GM18867 (cell line): ENCODE results near the gene DCUN1D1.

Source experiments
- ATAC-seq: cut with Tn5 transposase; IDR thresholded peaks from one replicate; pipeline ENCODE4 v1.9.1; 2021; ENCODE audit warnings: mild to moderate bottlenecking, moderate library complexity; ENCODE audit not compliant: unreplicated experiment

The DCUN1D1 gene

DNA sequence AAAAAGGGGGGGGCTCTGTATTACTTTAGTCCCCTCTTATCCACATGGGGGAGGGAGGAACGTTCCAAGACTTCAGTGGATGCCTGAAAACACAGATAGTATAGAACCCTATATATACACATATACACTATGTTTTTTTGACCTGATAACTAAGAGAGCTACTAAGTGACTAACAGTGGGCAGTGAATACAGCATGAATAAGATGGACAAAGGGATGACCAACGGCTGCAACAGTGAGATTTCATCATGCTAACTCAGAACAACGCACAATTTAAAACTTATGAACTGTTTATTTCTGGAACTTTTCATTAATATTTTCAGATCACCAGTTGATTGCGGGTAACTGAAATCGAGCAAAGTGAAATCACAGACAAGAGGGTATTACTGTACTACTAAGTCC lies 7.3 kb downstream of the DCUN1D1 start:
- ATAC-seq: no peak

DNA sequence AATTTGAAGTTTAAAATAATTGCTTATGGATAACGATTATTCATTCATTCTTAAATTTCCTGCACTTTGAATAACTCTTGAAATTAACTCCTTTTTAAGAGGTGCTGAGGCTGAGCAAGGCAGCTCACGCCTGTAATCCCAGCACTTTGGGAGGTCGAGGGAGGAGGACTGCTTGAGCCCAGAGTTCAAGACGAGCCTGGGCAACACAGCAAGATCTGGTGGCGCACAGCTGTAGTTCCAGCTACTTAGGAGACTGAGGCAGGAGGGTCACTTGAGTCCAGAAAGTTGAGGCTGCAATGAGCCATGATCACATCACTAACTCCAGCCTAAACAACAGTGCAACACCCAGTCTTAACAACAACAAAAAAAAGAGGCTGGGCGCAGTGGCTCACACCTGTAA lies 8.0 kb downstream of the DCUN1D1 start:
- no peak for ATAC-seq

DNA sequence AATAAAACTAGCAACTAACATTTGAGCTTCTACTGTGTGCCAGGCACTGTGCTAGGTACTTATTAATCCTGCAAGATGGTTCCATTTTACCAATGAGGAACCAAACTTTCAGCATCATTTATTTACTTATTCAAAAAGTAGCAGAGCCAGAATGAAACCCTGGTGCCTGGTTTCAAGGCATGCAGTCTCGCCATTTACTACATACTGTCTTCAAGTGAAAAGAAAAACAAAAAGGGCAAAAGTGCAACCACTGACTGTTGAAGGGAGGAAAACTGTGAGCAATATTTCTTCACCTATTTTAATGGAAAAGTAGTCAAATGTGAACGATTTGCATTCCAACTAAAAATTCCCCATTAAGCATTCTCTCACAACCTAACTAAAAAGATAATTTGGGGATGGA lies 8.7 kb downstream of the DCUN1D1 start:
- peak; percentile 44 for ATAC-seq

DNA sequence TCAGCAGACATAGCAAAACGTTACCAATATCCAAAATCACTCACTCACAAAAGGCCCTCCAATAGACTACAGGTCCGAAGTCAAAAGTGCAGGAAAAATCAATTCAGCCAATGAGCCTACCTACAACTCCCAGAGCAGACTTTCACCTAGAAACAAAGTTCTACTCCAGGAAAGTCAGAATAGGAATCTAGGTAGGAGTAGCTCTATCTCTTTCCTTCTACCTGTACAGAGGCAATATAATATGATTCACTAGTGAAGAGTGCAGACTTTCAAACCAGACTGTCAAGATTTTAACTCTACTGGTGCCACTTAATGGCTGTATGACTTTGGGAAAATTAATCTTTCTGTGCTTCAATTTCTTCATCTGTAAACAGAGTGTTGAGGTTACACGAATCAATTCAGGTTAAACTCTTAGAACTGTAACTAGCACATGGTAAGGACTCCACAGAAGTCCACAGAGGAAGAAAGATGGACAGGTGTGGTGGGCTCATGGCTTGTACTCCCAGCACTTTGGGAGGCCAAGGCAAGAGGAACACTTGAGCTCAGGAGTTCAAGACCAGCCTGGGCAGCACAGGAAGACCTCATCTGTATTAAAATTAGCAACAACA lies 9.4 kb downstream of the DCUN1D1 start:
- ATAC-seq: no peak

DNA sequence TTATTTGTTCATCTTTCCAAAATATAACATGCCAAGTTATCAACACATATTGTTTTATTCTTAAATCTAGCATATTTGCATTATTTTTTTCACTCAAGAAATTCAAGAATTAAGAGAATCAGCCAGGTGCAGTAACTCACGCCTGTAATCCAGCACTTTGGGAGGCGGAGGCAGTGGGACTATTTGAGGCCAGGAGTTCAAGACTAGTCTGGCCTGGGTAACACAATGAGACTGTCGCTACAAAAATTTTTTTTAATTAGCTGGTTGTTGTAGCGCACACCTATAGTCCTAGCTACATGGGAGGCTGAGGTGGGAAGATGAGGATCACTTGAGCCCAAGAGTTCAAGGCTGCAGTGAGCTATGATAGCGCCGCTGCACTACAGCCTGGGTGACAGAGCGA lies 10.5 kb downstream of the DCUN1D1 start:
- no peak for ATAC-seq

DNA sequence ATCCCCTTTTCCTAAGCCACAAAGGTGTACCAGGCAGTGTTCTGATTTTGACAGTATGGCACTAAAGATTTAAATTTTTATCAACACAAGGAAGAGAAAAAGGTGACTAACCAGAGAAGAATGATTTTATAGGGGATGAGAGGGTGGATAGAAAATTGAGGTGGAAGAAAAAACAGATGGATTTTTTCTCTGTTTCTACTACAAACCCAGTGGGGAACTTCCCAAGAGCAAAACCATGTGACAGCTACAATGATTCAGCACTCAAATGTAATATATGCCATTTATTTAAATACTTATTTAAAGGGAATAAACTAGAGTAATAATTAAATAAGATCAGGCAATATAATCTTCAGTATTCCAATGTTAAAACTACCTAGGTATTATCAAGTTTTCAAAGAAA lies 11.1 kb downstream of the DCUN1D1 start:
- no peak for ATAC-seq

DNA sequence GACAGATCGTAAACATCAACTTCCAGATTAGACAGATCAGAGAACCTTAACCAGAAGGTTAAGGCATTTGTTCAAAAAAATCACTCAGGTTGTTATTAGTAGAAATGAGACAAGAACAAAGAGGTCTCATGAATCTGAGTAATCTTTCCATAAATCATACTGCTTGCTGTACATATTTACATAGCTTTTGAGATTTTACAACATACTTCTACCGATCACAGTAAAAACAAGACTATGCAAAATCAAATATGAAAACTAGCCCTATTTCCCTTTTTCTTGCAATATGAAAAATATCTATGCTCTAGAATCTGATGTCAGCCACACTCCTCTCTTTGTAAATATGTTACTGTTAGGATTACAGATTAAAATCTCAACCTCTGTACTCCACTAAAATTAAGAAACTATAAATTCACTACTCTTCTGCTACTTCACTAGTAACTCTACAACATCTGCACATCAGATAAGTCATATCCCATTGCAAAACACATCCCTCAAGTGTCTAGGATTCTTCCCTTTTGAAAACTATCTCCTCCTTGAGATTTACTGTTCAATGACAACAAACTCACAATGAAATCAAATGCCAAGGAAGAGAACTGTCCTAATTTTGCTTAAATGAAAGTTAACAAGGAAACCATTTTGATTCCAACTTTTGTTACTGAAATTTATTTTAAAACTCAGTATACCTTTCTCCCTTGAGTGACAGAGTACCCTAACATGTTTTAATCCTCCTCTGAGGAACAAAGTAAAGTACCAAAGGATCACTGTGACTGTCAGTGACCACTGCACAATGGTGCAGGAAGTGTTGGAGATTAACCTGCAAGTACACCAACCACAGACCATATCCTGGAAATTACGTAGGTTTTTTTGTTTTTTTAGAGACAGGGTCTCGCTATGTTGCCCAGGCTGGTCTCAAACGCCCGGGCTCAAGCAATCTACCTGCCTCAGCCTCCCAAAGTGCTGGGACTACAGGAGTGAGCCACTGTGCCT lies 12.8 kb downstream of the DCUN1D1 start:
- peak; percentile 63 for ATAC-seq

DNA sequence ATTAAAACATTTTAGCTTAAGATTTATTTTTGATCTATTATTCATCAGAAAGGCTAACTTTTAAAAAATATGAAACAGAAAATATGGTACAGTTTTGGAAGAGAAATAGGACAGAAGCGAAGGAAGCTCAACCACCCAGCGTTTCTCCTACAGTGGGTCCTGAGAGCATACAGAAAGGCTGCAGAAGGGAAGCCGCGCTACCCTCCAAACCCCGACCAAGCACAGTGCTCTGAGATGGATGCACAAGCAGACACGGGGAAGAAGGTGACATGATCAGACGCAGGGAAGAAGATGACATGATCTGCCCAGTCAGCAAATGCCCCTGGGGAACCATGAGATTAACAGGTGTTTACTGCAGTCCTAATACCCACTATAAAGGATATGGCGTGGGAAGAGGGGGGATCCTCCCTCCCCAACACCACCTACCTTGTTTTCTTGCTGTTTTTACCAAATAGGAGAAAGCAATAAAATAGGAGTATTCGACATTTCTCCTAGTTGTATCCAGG lies 14.4 kb downstream of the DCUN1D1 start:
- no peak for ATAC-seq

DNA sequence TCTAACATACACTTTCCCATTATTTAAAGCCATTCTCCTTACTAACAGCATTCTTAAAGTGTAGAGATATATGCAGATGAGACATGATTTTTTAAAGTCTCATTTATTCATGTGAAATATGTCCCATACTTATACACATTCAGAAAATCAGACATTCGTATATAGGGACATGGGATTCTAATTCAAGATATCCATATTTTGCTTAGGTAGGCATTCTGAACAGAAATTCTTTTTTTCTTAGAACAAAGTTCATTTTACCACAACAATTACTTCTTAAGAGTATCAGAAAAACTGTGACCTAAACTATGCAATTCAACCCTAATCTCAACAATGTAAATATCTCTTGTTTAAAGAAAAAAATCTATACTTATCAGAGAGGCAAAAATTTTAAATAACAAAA lies 16.2 kb downstream of the DCUN1D1 start:
- no peak for ATAC-seq

DNA sequence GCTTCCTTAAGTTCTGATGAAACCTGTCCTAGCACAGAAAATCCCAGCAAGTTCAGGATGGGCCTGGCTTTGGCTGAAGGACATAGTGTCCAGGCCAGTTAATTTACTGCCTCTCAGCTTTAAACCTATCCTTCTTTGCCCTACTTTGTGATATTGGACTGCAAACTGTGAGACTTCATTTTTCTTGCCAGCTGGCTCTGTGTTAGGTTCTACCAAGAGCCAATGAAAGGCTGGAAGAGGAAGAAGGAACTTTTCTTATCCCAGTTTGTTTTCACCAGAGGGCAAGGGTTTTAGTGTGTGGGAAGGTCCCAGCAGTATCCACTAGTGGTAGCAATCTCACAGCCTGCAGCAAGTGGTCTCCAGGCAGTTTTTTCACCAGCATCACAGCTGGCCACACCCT lies 18.2 kb downstream of the DCUN1D1 start:
- no peak for ATAC-seq

DNA sequence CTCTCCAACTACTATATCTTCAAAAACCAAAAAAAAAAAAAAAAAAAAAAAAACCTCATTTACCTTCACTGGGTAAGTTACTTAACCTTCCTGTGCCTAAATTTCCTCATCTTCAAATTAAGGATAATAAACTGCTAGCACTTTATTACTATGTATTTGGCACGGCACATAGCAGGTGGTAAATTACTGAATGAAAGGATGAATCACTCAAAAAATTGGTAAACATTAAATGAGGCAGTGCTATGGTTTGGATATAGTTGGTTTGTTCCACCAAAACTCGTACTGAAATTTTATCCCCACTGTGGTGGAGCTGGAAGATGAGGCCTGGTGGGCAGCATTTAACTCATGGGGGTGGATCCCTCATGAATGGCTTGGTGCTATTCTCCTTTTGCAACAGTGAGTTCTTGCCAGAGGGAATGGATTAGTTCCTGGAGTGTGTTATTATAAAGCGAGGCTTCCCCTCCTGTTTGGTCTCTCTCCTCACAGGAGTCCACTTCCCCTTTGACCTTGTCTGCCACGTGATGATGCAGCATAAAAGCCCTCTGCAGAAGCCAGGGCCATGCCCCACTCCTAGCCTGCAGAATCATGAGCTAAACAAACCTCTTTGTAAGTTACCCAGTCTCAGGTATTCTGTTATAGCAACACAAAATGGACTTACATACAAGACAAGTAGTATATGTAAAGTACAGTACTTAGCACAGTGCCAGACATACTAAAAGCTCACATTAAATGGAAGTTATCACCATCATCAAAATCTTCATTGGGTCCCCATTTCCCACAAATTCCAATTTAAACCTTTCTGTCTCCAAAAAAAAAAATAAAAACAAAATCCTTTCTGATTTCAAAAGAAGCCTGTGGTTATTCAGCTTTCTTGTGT lies 20.6 kb downstream of the DCUN1D1 start:
- ATAC-seq: no peak

DNA sequence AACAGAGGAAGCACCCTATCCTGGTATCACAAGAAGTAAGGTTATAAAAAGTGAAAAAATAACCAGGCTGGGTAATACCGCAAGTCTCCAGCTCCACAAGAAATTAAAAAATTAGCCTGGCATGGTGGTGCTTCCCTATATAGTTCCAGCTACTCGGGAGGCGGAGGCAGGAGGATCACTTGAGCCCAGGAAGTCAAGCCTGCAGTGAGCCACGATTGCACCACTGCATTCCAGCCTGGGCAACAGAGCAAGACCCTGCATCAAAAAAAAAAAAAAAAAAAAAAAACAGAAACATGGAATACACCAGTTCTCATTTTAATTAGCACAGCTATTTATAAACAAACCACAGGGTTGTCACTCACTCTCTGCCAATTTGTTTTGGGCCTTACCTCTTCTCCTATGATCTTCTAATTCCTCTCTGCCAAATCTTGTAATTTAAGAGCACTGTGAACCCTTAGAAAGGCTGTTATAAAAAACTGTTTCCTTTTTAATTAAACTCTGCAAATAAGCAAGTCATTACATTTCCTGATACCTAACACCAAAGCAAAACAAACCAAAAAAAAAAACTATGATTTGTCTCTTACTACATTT lies 22.6 kb downstream of the DCUN1D1 start:
- no peak for ATAC-seq

DNA sequence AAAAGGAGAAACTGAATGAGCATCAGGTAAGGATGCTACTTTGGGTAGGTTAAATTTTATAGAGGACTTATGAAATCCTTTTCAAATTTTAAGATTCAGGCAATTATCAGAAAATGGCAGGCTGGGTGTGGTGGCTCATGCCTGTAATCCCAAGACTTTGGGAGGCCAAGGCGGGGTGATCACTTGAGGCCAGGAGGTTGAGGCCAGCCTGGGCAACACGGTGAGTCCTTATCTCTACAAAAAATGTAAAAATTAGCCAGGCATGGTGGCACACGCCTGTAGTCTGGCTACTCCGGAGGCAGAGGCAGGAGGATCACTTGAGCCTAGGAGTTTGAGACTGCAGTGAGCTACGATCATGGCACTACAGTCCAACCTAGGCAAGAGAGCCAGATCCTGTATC lies 23.1 kb downstream of the DCUN1D1 start:
- no peak for ATAC-seq

DNA sequence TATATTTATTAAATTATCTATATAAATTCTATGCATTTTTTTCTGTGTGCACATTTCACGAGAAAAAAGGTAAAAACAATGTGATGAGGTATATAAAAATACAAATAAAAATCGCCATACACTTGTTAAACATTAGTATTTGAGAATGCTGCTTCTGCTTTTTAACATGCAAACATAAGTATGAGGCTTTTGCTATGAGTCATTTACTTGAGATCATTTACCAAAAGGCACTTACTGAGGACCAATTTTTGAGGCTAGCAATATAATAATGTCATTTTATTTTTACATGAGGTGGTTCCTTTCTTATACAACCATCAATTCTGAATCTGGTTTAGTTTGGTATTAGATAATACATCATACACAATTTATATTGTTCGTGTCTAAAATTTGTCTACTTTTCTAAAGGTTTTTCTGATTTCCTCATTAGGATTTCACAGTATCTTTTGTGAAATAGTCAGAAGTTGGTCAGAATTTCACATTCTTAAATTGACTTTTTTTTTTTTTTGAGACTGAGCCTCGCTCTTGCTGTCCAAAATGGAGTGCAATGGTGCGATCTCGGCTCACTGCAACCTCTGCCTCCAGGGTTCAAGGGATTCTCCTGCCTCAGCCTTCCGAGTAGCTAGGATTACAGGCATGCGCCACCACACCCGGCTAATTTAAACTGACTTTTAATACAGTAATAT lies 25.6 kb downstream of the DCUN1D1 start:
- peak; percentile 68 for ATAC-seq

DNA sequence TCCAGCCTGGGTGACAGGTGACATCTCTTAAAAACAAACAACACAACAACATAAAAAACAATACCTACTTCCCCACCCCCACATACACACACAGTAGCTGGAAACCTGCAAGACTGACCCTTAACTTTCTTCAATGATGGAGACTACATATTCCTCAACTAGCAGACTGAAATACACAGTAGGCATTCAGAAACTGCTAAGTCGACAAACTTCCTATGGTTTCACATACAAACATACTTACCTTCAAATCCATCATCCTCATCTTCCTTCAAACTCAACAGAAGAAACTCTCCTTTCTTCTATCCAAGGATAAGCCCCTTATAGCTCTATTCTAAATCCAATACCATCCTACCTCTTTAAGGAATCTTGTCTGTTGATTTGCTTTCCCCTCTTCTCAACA lies 30.6 kb downstream of the DCUN1D1 start:
- no peak for ATAC-seq

DNA sequence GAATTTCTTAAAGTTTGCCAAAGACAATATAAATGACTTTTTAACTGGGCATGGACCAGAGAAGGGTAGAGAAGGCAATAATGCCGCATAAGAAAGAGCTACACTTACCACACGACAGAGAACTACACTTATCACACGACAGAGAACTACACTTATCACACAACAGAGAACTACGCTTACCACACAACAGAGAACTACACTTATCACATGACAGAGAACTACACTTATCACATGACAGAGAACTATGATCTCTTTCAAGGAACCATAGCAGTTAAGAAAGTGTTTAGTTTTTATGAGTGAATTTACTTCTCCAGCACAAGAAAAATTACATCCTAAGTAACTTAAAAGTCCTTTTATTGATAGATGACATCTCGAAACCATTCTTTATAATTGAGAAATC lies 32.0 kb downstream of the DCUN1D1 start:
- no peak for ATAC-seq

DNA sequence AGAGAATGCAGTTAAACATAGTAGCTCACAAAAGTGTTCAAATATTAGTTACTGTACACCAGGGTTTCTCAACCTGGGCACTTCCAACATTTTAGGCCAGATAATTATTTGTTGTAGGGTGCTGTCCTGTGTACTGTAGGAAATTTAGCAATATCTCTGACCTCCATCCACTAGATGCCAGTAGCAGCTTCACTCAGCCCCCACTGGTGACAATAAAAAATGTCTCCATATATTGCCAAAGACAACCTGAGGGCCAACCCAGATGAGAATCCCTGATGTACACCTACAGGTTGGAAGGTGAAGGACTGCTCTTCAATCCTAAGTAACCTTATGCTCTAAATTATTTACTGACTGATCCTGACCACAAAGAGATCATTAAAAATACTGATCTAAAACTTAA lies 32.5 kb downstream of the DCUN1D1 start:
- no peak for ATAC-seq

DNA sequence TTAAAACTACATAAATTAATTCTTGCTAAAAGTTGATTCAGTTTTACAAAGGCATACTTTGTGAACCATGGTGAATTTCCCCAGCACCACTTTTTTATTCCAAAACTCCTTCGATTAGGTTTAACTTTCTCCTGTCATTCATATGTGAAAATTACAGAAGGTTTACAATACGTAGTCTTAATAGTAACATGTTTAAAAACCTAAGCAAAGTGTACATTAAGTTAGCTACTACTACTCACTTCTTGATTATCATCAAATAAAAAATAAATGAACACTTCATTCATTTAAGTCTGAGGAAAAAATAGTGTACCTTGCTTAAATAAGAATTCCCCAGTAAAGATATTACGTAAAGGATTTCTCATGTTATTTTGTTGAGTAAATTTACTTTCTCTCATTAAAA lies 38.6 kb downstream of the DCUN1D1 start:
- ATAC-seq: no peak

DNA sequence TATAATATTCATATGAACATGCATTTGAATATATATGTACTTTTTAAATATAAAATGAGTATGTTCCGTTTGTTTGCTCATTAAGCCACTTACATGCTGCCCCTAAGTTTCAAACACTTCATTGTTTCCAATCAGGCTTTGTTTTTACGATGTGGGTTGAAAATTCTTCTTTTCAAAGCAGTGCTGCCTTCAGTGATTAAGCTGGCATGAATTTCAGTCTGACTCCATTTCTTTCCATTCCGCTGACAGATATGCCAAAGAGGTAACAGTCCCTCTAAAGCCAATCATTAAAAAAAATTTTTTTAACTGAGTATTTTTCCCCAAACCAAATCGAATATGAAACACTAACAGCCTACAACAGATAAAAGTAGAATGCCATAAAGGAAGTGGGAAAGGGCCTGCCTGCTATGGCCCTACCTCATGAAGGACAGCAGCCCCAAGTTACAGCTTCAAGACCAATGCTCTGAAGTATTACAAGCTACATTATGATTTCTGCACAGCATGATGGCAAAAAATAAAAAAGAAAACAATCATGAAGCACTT lies 40.0 kb downstream of the DCUN1D1 start:
- no peak for ATAC-seq
